Aorta (tissue), 5 donors: ENCODE data around the gene PTPRA. TPM values are rescaled to one million over a fixed set of nuclear protein-coding genes. Genes with fewer than 3 reads are reported as not detected.
"Not testable (repeated sequence)": the region's sequence is repeated elsewhere in the genome, so short reads cannot be mapped to it uniquely, and the experiment has no call there.

Source experiments
- ATAC-seq: fragments of 200-7000 bp; cut with Tn5 transposase; one replicate; pipeline ENCODE4 v1.9.1; 2022; ENCODE audit warnings: moderate library complexity; ENCODE audit not compliant: low FRiP score
- DNase-seq, 2 donors: peaks; one replicate each; pipeline ENCODE4 v3.0.0-alpha.2; 2020
- H3K27ac ChIP-seq, 2 donors: one replicate each; pipeline ENCODE4 v1.5.1; 2013; ENCODE audit warnings: low read length in 2 of 2, mild to moderate bottlenecking in 2 of 2, moderate library complexity in 2 of 2, control low read depth in 1 of 2, inconsistent platforms in 1 of 2, low read depth in 1 of 2
- H3K27me3 ChIP-seq, 2 donors: one replicate each; pipeline ENCODE4 v1.6.1; 2013; ENCODE audit warnings: control low read depth in 1 of 2, low read length in 1 of 2, mild to moderate bottlenecking in 1 of 2, moderate library complexity in 1 of 2; ENCODE audit not compliant: insufficient read depth in 2 of 2, control insufficient read depth in 1 of 2
- H3K36me3 ChIP-seq, 2 donors: one replicate each; pipeline ENCODE4 v1.6.1; 2013; ENCODE audit warnings: control low read depth in 1 of 2, low read length in 1 of 2, mild to moderate bottlenecking in 1 of 2; ENCODE audit not compliant: insufficient read depth in 2 of 2, control insufficient read depth in 1 of 2
- H3K4me1 ChIP-seq, 2 donors: one replicate each; pipeline ENCODE4 v1.6.1; 2013; ENCODE audit warnings: low read length in 2 of 2, control low read depth in 1 of 2, mild to moderate bottlenecking in 1 of 2, moderate library complexity in 1 of 2; ENCODE audit not compliant: insufficient read depth in 2 of 2, control insufficient read depth in 1 of 2
- H3K4me3 ChIP-seq, 2 donors: one replicate each; pipeline ENCODE4 v1.5.1; 2013; ENCODE audit warnings: low read length in 2 of 2, control low read depth in 1 of 2, mild to moderate bottlenecking in 1 of 2
- H3K9me3 ChIP-seq: one replicate; pipeline ENCODE4 v1.6.1; 2013; ENCODE audit warnings: mild to moderate bottlenecking, low read length; ENCODE audit not compliant: control insufficient read depth
- WGBS, 2 donors: extraction: QIAGEN DNeasy Blood & Tissue Kit; methylation state at CpG; one replicate each; pipeline ENCODE4 v1.1.7; 2013; 5-methylcytosine and 5-hydroxymethylcytosine counted together
- intact Hi-C, 2 donors: fragments of 100-400 bp; cut with DNase I; formaldehyde crosslinking; loops; one replicate each; pipeline versions ENCODE4 v1.14.2 to v1.15.0; 2022
- polyA plus RNA-seq, 2 donors: library from polyadenylated mRNA; stranded (reverse); fragments of 200-250 nt; gene quantifications; one replicate each; pipeline ENCODE4 v1.2.3, GENCODE V29; 2013
- total RNA-seq, 2 donors: library from RNA; stranded (reverse); fragmentation: NEBNext Ultra II Directional; extraction: Animal tissue kit (Norgen Biotek cat#: 25700); gene quantifications; one replicate each; pipeline ENCODE4 v1.2.1, GENCODE V29; 2021
- donor health status: healthy with polysubstance abuse.
- donor health status: Bipolar disorder and iron deficiency.
- donor health status: DM: no; HTN: no; CAD: no.
- donor health status: DM: no; HTN: no; CAD: no.
- donor health status: DM: yes; HTN: yes; CAD: no.

The PTPRA gene
- total and polyA plus RNA-seq, 4 donors: 15.9 to 69.7 (median 49.4) TPM

- H3K27me3 ChIP-seq, DNase-seq, H3K4me3 ChIP-seq, ATAC-seq, intact Hi-C loops, H3K4me1 ChIP-seq, H3K36me3 ChIP-seq, H3K9me3 ChIP-seq, H3K27ac ChIP-seq: not testable (repeated sequence)
- 79 to 92% methylated on average over 6 of the region's 6 CpGs for WGBS, 2 donors
Measured at GRCh38 chr20:3075315-3075714, 202.0 kb downstream of the PTPRA start.

- 86 to 87% methylated on average over 4 of the region's 4 CpGs for WGBS, 2 donors
- no peaks in the 10 kb centered on the region for H3K27me3 ChIP-seq
- intact Hi-C loops: no loop called here
- peak in 1 of 2 donors; percentile 9 for DNase-seq
- no peaks in the 10 kb centered on the region for H3K36me3 ChIP-seq
- no peak overlapping the region for H3K4me3 ChIP-seq
- H3K4me1 ChIP-seq: no peaks in the 10 kb centered on the region
- H3K27ac ChIP-seq: no peak overlapping the region
- H3K9me3 ChIP-seq: no peaks in the 10 kb centered on the region
- ATAC-seq: no peak
Measured at GRCh38 chr20:3077618-3078134, 204.4 kb downstream of the PTPRA start.

- DNase-seq: peak; percentile 80 to 88
- Histone ChIP-seq H3K27me3 (no peaks in the 10 kb centered on the region), H3K4me1 (no peaks in the 10 kb centered on the region), H3K27ac (no peak overlapping the region), H3K9me3 (no peaks in the 10 kb centered on the region), H3K4me3 (no peak overlapping the region), H3K36me3 (no peaks in the 10 kb centered on the region)
- 24 to 40% methylated on average over 6 of the region's 6 CpGs for WGBS, 2 donors
- intact Hi-C loops: no loop called here
- peak; percentile 31 for ATAC-seq
Measured at GRCh38 chr20:3080939-3081388, 207.7 kb downstream of the PTPRA start.

GRCh38 chr20:3081641-3082040 lies 208.4 kb downstream of the PTPRA start:
- Histone ChIP-seq H3K4me3 (no peak overlapping the region), H3K9me3 (no peaks in the 10 kb centered on the region), H3K36me3 (no peaks in the 10 kb centered on the region), H3K27ac (no peak overlapping the region), H3K4me1 (no peaks in the 10 kb centered on the region), H3K27me3 (no peaks in the 10 kb centered on the region)
- 93 to 95% methylated on average over 11 of the region's 11 CpGs for WGBS, 2 donors
- peak in 1 of 2 donors; percentile 37 for DNase-seq
- intact Hi-C loops: no loop called here
- ATAC-seq: no peak

GRCh38 chr20:3082306-3082951 lies 209.1 kb downstream of the PTPRA start:
- no peaks in the 10 kb centered on the region for H3K36me3 ChIP-seq
- no peak overlapping the region for H3K27ac ChIP-seq
- WGBS, 2 donors: 4 to 8% methylated on average over 34 to 71 of the region's 71 CpGs
- no peaks in the 10 kb centered on the region for H3K9me3 ChIP-seq
- no peaks in the 10 kb centered on the region for H3K27me3 ChIP-seq
- H3K4me1 ChIP-seq: no peaks in the 10 kb centered on the region
- ATAC-seq (no peak), DNase-seq (no peak)
- intact Hi-C loops: no loop called here
- H3K4me3 ChIP-seq: no peak overlapping the region

- no peaks in the 10 kb centered on the region for H3K4me1 ChIP-seq
- H3K27me3 ChIP-seq: no peaks in the 10 kb centered on the region
- H3K36me3 ChIP-seq: no peaks in the 10 kb centered on the region
- H3K4me3 ChIP-seq: no peak overlapping the region
- intact Hi-C loops: no loop called here
- ATAC-seq (no peak), DNase-seq (no peak)
- no peak overlapping the region for H3K27ac ChIP-seq
- 21 to 27% methylated on average over 59 to 76 of the region's 76 CpGs for WGBS, 2 donors
- H3K9me3 ChIP-seq: no peaks in the 10 kb centered on the region
Measured at GRCh38 chr20:3082955-3083952, 210.0 kb downstream of the PTPRA start.

- H3K27me3 ChIP-seq: no peaks in the 10 kb centered on the region
- H3K36me3 ChIP-seq: no peaks in the 10 kb centered on the region
- no peak within 1 kb of the TSS for H3K4me3 ChIP-seq
- H3K9me3 ChIP-seq: no peaks in the 10 kb centered on the region
- 88 to 91% methylated on average over 28 of the region's 28 CpGs for WGBS, 2 donors
- no peak for DNase-seq
- no peaks in the 10 kb centered on the region for H3K4me1 ChIP-seq
- ATAC-seq: no peak
- intact Hi-C loops: no loop called here
- H3K27ac ChIP-seq: no peak within 1 kb of the TSS
Measured at GRCh38 chr20:3084283-3084985, 211.2 kb downstream of the PTPRA start, which contains the start of gene AVP. Gene AVP, minus strand, starts transcription at chr20:3084724. Its CDS starts 50 bp downstream, at chr20:3084674.

GRCh38 chr20:3084986-3085360 lies 211.7 kb downstream of the PTPRA start:
- H3K9me3 ChIP-seq: no peaks in the 10 kb centered on the region
- DNase-seq (no peak), ATAC-seq (no peak)
- H3K36me3 ChIP-seq: no peaks in the 10 kb centered on the region
- no peak overlapping the region for H3K4me3 ChIP-seq
- no peaks in the 10 kb centered on the region for H3K4me1 ChIP-seq
- WGBS, 2 donors: 92 to 95% methylated on average over 7 of the region's 7 CpGs
- no peaks in the 10 kb centered on the region for H3K27me3 ChIP-seq
- intact Hi-C loops: no loop called here
- no peak overlapping the region for H3K27ac ChIP-seq
